ENCODE measurements around the gene PDIA2. TPM values are rescaled to one million over a fixed set of nuclear protein-coding genes. Genes with fewer than 3 reads are reported as not detected.

Gene PDIA2
- total RNA-seq, 1 experiment from 2014 or later, result not detected

DNA sequence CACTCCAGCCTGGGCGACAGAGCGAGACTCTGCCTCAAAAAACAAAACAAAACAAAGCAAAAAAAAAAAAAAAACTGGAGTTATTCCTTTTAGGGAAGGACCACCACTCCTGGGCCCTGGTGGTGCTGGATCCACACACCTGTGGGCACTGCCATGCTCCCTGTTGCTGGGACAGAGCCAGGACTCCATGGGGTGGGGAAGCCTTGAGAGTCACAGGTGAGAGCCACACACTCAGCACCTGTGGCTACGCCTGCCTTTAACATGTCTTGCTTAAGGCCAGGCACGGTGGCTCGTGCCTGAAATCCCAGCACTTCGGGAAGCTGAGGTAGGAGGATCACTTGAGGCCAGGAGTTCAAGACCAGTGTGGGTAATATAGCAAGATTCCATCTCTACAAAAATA, 18.3 kb downstream of the PDIA2 start:
- no peak for DNase-seq
- ChIA-PET POLR2A (ENCODE audit: unreplicated experiment) (no interaction called here), CTCF (no interaction called here)
- H2AFZ ChIP-seq (ENCODE audit: low read length), result no peak overlapping the region
- no peaks in the 10 kb centered on the region for H3K9me3 ChIP-seq (ENCODE audit: low read length)
- intact Hi-C loops (cut with micrococcal nuclease), result no loop called here
- no peaks in the 10 kb centered on the region for H4K20me1 ChIP-seq (ENCODE audit: low read length)
- no peak overlapping the region for H3K27ac ChIP-seq (ENCODE audit: low read length)
- no peaks in the 10 kb centered on the region for H3K27me3 ChIP-seq (ENCODE audit: low read length)
- no peak overlapping the region for H3K4me2 ChIP-seq (ENCODE audit: low read length)
- H3K4me3 ChIP-seq (ENCODE audit: low read length), result no peak overlapping the region
- no peak for ATAC-seq
- H3K4me1 ChIP-seq (ENCODE audit: insufficient read depth, low read length), result no peaks in the 10 kb centered on the region
- no peaks in the 10 kb centered on the region for H3K36me3 ChIP-seq (ENCODE audit: low read depth, low read length)
- H3K79me2 ChIP-seq (ENCODE audit: low read length), result no peaks in the 10 kb centered on the region
- TF ChIP-seq EZH2phosphoT487 (IDR thresholded peaks at IDR 0.05; ENCODE audit: borderline replicate concordance, low read length), result no peak
- TF ChIP-seq EZH2 (IDR thresholded peaks at IDR 0.05; ENCODE audit: low read length, unreplicated experiment), result no peak
- TF ChIP-seq, protein P1, sequence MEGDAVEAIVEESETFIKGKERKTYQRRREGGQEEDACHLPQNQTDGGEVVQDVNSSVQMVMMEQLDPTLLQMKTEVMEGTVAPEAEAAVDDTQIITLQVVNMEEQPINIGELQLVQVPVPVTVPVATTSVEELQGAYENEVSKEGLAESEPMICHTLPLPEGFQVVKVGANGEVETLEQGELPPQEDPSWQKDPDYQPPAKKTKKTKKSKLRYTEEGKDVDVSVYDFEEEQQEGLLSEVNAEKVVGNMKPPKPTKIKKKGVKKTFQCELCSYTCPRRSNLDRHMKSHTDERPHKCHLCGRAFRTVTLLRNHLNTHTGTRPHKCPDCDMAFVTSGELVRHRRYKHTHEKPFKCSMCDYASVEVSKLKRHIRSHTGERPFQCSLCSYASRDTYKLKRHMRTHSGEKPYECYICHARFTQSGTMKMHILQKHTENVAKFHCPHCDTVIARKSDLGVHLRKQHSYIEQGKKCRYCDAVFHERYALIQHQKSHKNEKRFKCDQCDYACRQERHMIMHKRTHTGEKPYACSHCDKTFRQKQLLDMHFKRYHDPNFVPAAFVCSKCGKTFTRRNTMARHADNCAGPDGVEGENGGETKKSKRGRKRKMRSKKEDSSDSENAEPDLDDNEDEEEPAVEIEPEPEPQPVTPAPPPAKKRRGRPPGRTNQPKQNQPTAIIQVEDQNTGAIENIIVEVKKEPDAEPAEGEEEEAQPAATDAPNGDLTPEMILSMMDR (conservative IDR thresholded peaks at IDR 0.05; ENCODE audit: low read depth, low read length), result no peak
- H3K9me2 ChIP-seq (replicated peaks; ENCODE audit: low read length), result no peaks in the 10 kb centered on the region
- no peaks in the 10 kb centered on the region for H3F3A ChIP-seq (ENCODE audit: low read length, unreplicated experiment)
- no TSS peak for BruUV-seq (replicated peaks)
- no peak overlapping the region for H3K9ac ChIP-seq (ENCODE audit: low read length)

DNA sequence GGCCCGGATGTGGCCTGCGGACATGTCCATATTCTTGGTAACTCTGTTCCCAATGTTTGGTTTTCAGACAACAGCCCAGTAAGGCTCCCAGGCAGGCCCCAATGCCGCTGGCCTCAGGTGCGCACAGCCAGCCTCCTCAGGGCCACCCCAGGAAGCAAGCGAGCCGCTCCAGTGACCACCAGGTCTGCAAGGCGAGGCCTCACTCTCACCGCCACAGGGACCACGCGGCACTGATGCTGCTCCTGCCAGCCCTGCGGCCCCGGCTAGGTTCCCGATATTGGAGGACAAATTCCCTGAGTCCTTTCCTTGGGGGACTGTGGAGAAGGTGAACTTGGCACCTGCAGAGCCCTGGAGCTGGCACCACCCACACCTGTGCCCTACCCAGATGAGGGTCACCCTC, 19.0 kb downstream of the PDIA2 start:
- H3K4me1 ChIP-seq (ENCODE audit: insufficient read depth, low read length), result no peaks in the 10 kb centered on the region
- no peaks in the 10 kb centered on the region for H3K9me3 ChIP-seq (ENCODE audit: low read length)
- H3F3A ChIP-seq (ENCODE audit: low read length, unreplicated experiment), result no peaks in the 10 kb centered on the region
- no TSS peak for BruUV-seq (replicated peaks)
- ATAC-seq, result no peak
- H3K9me2 ChIP-seq (replicated peaks; ENCODE audit: low read length), result no peaks in the 10 kb centered on the region
- H3K36me3 ChIP-seq (ENCODE audit: low read depth, low read length), result no peaks in the 10 kb centered on the region
- H3K27me3 ChIP-seq (ENCODE audit: low read length), result no peaks in the 10 kb centered on the region
- no peak for TF ChIP-seq EZH2phosphoT487 (IDR thresholded peaks at IDR 0.05; ENCODE audit: borderline replicate concordance, low read length)
- no peak for TF ChIP-seq EZH2 (IDR thresholded peaks at IDR 0.05; ENCODE audit: low read length, unreplicated experiment)
- TF ChIP-seq, protein P1 (conservative IDR thresholded peaks at IDR 0.05; ENCODE audit: low read depth, low read length), result no peak
- CTCF ChIA-PET, result no interaction called here
- H4K20me1 ChIP-seq (ENCODE audit: low read length), result no peaks in the 10 kb centered on the region
- POLR2A ChIA-PET (ENCODE audit: unreplicated experiment), result no interaction called here
- no peak overlapping the region for H2AFZ ChIP-seq (ENCODE audit: low read length)
- H3K4me3 ChIP-seq (ENCODE audit: low read length), result no peak overlapping the region
- intact Hi-C loops (cut with micrococcal nuclease), result no loop called here
- no peaks in the 10 kb centered on the region for H3K79me2 ChIP-seq (ENCODE audit: low read length)
- no peak overlapping the region for H3K9ac ChIP-seq (ENCODE audit: low read length)
- DNase-seq, result no peak
- no peak overlapping the region for H3K27ac ChIP-seq (ENCODE audit: low read length)
- H3K4me2 ChIP-seq (ENCODE audit: low read length), result no peak overlapping the region

DNA sequence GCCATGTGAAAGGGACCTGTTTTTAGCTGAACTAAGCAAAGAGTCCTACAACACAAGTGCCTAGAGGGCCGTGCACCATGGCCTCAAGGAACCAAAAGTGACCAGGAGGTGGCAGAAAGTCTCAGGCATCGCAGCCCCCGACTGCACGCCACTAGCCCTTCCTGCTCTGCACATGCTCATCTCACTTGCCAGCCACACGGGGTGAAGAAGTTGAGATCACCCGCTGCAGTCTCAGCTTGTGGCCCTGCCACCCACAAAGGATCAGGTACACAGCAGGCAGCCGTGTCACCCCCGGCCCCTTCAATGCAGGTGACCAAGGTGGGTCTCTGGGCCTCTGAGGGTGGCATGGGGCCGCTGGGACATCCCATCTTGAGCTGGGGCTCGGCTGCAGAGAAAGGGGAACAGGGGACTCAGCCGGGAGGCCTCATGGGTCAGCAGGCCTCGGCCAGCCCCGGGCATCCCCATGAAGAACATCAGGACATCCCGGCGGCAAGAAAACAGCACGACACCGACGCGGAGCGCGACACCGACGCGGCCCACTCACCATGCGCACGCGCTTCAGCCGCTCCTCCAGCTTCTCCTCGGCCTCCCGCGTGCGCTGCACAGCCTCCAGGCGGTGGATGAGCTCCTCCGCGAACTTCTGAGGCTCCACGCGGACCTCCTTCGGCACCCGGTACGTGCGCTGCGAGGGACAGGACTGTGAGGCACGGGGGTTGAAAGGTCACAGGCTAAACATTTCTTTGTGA, 21.0 kb downstream of the PDIA2 start:
- no peaks in the 10 kb centered on the region for H3K27me3 ChIP-seq (ENCODE audit: low read length)
- no peaks in the 10 kb centered on the region for H3K36me3 ChIP-seq (ENCODE audit: low read depth, low read length)
- no peak overlapping the region for H3K4me3 ChIP-seq (ENCODE audit: low read length)
- no peaks in the 10 kb centered on the region for H3K9me3 ChIP-seq (ENCODE audit: low read length)
- ChIA-PET CTCF (no interaction called here), POLR2A (ENCODE audit: unreplicated experiment) (no interaction called here)
- H3K9ac ChIP-seq (ENCODE audit: low read length), result no peak overlapping the region
- no peak overlapping the region for H2AFZ ChIP-seq (ENCODE audit: low read length)
- H3K9me2 ChIP-seq (replicated peaks; ENCODE audit: low read length), result no peaks in the 10 kb centered on the region
- H3K4me2 ChIP-seq (ENCODE audit: low read length), result no peak overlapping the region
- H4K20me1 ChIP-seq (ENCODE audit: low read length), result no peaks in the 10 kb centered on the region
- no TSS peak for BruUV-seq (replicated peaks)
- H3K27ac ChIP-seq (ENCODE audit: low read length), result no peak overlapping the region
- TF ChIP-seq, protein P1 (conservative IDR thresholded peaks at IDR 0.05; ENCODE audit: low read depth, low read length), result no peak
- DNase-seq, result no peak
- H3K79me2 ChIP-seq (ENCODE audit: low read length), result no peaks in the 10 kb centered on the region
- no peaks in the 10 kb centered on the region for H3F3A ChIP-seq (ENCODE audit: low read length, unreplicated experiment)
- H3K4me1 ChIP-seq (ENCODE audit: insufficient read depth, low read length), result no peaks in the 10 kb centered on the region
- intact Hi-C loops (cut with micrococcal nuclease), result no loop called here
- ATAC-seq, result no peak

Measured in PC-3 (cell line).